Ectodermal cell (in vitro differentiated cells): ENCODE data around the gene ASB17.
"Not testable (repeated sequence)": the region's sequence is repeated elsewhere in the genome, so short reads cannot be mapped to it uniquely, and the experiment has no call there.

Experiments used
- H3K27ac ChIP-seq: 2 replicates; pipeline ENCODE4 v1.7.0; 2013; ENCODE audit warnings: mild to moderate bottlenecking, low read depth, low read length; ENCODE audit not compliant: insufficient read depth, poor library complexity, severe bottlenecking
- H3K27me3 ChIP-seq: 2 replicates; pipeline ENCODE4 v1.7.0; 2013; ENCODE audit warnings: mild to moderate bottlenecking, low read length; ENCODE audit not compliant: insufficient read depth, control insufficient read depth, poor library complexity, severe bottlenecking
- H3K36me3 ChIP-seq: one replicate; pipeline ENCODE4 v1.7.0; 2013; ENCODE audit warnings: low read length; ENCODE audit not compliant: control insufficient read depth, insufficient read depth
- H3K4me1 ChIP-seq: one replicate; pipeline ENCODE4 v1.7.0; 2013; ENCODE audit warnings: low read length; ENCODE audit not compliant: control insufficient read depth, insufficient read depth
- H3K4me3 ChIP-seq: 2 replicates; pipeline ENCODE4 v1.7.0; 2013; ENCODE audit warnings: low read depth, low read length, control low read depth; ENCODE audit not compliant: insufficient read depth
- H3K9me3 ChIP-seq: 2 replicates; pipeline ENCODE4 v1.7.0; 2013; ENCODE audit warnings: mild to moderate bottlenecking, low read length, moderate library complexity; ENCODE audit not compliant: control insufficient read depth
- WGBS, 2 experiments: methylation state at CpG; one replicate each; pipeline ENCODE4 v1.1.7; 2013; ENCODE audit warnings: missing lambda C conversion rate in 2 of 2; 5-methylcytosine and 5-hydroxymethylcytosine counted together

ASB17 gene

GRCh38 chr1:75950176-75950575 lies 18.0 kb upstream of the ASB17 start:
- no peaks in the 10 kb centered on the region for H3K4me1 ChIP-seq
- no peaks in the 10 kb centered on the region for H3K36me3 ChIP-seq
- 96% methylated on average over 3 of the region's 3 CpGs; no CpG with 5 or more reads in 1 of the 2 experiments for WGBS, 2 experiments
- H3K4me3 ChIP-seq, result no peak overlapping the region
- H3K9me3 ChIP-seq, result no peaks in the 10 kb centered on the region
- H3K27me3 ChIP-seq, result no peaks in the 10 kb centered on the region
- no peak overlapping the region for H3K27ac ChIP-seq

DNA sequence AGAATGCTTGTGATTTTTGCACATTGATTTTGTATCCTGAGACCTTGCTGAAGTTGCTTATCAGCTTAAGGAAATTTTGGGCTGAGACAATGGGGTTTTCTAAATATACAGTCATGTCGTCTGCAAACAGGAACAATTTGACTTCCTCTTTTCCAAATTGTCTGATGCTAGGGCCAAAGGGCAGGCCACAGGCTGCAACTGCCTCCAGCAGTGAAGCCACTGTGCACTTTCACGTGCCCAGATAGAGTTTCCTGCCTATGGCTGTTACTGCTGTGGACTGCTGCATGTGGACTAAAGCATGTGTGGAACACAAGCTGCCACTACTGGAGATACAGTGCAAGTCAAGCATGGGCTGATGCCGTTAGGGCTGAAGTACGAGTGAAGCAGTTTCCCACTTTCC lies 10.8 kb upstream of the ASB17 start:
- not testable (repeated sequence) for H3K27me3 ChIP-seq, H3K9me3 ChIP-seq, H3K4me1 ChIP-seq, H3K4me3 ChIP-seq, H3K27ac ChIP-seq, H3K36me3 ChIP-seq
- 90 to 94% methylated on average over 4 of the region's 4 CpGs for WGBS, 2 experiments

DNA sequence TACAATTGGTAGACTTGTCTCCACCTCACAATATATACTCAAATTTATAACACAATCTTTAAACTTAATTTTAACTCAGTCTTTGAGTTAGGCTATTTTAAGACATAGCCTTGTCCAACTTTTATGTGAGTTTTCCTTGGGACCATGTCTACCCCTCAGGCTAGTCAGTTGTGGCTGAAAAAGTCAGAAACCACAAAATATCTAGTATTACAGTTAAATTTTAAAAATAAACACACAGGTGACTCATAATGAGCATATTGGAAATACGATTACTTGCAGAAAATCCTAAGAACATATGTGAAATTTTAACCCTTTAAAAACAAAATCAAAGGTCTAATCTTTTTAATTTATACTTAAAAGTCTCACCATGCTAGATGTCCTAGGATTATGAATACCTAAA lies 4.8 kb upstream of the ASB17 start:
- 90% methylated on average over 1 of the region's 1 CpG; no CpG with 5 or more reads in 1 of the 2 experiments for WGBS, 2 experiments

GRCh38 chr1:75922698-75923097 lies 9.5 kb downstream of the ASB17 start:
- no peaks in the 10 kb centered on the region for H3K36me3 ChIP-seq
- no peak overlapping the region for H3K4me3 ChIP-seq
- 100% methylated on average over 1 of the region's 1 CpG; no CpG with 5 or more reads in 1 of the 2 experiments for WGBS, 2 experiments
- H3K9me3 ChIP-seq, result no peaks in the 10 kb centered on the region
- no peaks in the 10 kb centered on the region for H3K27me3 ChIP-seq
- no peaks in the 10 kb centered on the region for H3K4me1 ChIP-seq
- no peak overlapping the region for H3K27ac ChIP-seq

More for the DNA sequence above, 4.8 kb upstream of the ASB17 start:
- no peaks in the 10 kb centered on the region for H3K36me3 ChIP-seq
- no peaks in the 10 kb centered on the region for H3K9me3 ChIP-seq
- H3K27me3 ChIP-seq, result no peaks in the 10 kb centered on the region
- no peak overlapping the region for H3K4me3 ChIP-seq
- no peaks in the 10 kb centered on the region for H3K4me1 ChIP-seq
- no peak overlapping the region for H3K27ac ChIP-seq

DNA sequence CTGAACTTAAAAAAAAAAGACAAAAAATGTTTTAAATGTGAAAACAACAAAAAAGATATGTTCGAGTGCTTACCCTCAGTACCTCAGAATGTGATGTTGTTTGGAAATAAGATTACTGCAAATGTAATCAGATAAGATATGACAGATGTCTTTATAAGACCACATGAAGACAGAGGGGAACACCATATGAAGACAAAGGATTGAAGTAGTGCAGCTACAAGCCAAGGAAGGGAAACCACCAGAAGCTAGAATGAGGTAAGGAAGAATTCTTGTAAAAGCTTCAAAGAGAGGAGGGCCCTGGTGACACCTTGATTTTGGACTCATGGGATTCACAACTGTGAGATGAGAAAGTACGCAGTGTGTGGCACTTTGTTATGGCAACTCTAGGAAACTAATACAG lies 15.4 kb downstream of the ASB17 start:
- Histone ChIP-seq H3K4me3 (no peak overlapping the region), H3K9me3 (no peaks in the 10 kb centered on the region), H3K27me3 (no peaks in the 10 kb centered on the region), H3K36me3 (no peaks in the 10 kb centered on the region), H3K4me1 (no peaks in the 10 kb centered on the region), H3K27ac (no peak overlapping the region)
- 92 to 97% methylated on average over 2 of the region's 2 CpGs for WGBS, 2 experiments

- no peaks in the 10 kb centered on the region for H3K27me3 ChIP-seq
- H3K4me3 ChIP-seq, result no peak overlapping the region
- no peaks in the 10 kb centered on the region for H3K4me1 ChIP-seq
- H3K9me3 ChIP-seq, result no peaks in the 10 kb centered on the region
- 8 to 53% methylated on average over 1 to 2 of the region's 2 CpGs for WGBS, 2 experiments
- no peaks in the 10 kb centered on the region for H3K36me3 ChIP-seq
- H3K27ac ChIP-seq, result no peak overlapping the region
These were observed 23.5 kb downstream of the ASB17 start for GRCh38 chr1:75908717-75909152.

GRCh38 chr1:75901371-75901770 lies 30.8 kb downstream of the ASB17 start:
- no peaks in the 10 kb centered on the region for H3K4me1 ChIP-seq
- H3K27me3 ChIP-seq, result no peaks in the 10 kb centered on the region
- no peaks in the 10 kb centered on the region for H3K36me3 ChIP-seq
- 75% methylated on average over 1 of the region's 1 CpG; no CpG with 5 or more reads in 1 of the 2 experiments for WGBS, 2 experiments
- no peak overlapping the region for H3K27ac ChIP-seq
- no peak overlapping the region for H3K4me3 ChIP-seq
- no peaks in the 10 kb centered on the region for H3K9me3 ChIP-seq

- H3K4me1 ChIP-seq, result no peaks in the 10 kb centered on the region
- WGBS, 2 experiments, result no CpG with 5 or more reads among the region's 1 CpG
- H3K27ac ChIP-seq, result no peak overlapping the region
- H3K9me3 ChIP-seq, result no peaks in the 10 kb centered on the region
- H3K4me3 ChIP-seq, result no peak overlapping the region
- H3K27me3 ChIP-seq, result no peaks in the 10 kb centered on the region
- no peaks in the 10 kb centered on the region for H3K36me3 ChIP-seq
These were observed 47.8 kb downstream of the ASB17 start for GRCh38 chr1:75884437-75884836.

GRCh38 chr1:75879985-75880384 lies 52.2 kb downstream of the ASB17 start:
- Histone ChIP-seq H3K36me3 (no peaks in the 10 kb centered on the region), H3K4me3 (no peak overlapping the region), H3K27ac (no peak overlapping the region), H3K4me1 (no peaks in the 10 kb centered on the region), H3K27me3 (no peaks in the 10 kb centered on the region), H3K9me3 (no peaks in the 10 kb centered on the region)
- 100% methylated on average over 1 of the region's 1 CpG; no CpG with 5 or more reads in 1 of the 2 experiments for WGBS, 2 experiments

DNA sequence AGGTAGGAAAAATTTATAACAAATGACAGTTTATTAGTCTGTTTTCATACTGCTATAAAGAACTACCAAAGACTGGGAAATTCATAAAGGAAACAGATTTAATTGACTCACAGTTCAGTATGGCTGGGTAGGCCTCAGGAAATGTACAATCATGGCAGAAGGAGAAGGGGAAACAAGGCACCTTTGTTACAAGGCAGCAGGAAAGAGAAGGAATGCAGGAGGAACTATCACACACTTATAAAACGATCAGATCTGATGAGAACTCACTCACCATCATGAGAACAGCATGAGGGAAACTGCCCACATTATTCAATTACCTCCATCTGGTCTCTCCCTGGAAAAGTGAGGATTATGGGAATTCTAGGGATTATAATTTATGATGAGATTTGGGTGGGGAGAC lies 61.3 kb downstream of the ASB17 start:
- Histone ChIP-seq H3K4me1 (no peaks in the 10 kb centered on the region), H3K4me3 (no peak overlapping the region), H3K27me3 (no peaks in the 10 kb centered on the region), H3K9me3 (peaks cover 2% of the 10 kb centered on the region), H3K27ac (no peak overlapping the region), H3K36me3 (no peaks in the 10 kb centered on the region)
- 90 to 100% methylated on average over 1 of the region's 1 CpG for WGBS, 2 experiments
